Omental fat pad (tissue), 4 donors: Measurements from ENCODE around the gene FAM227B. TPM values are rescaled to one million over a fixed set of nuclear protein-coding genes. Genes with fewer than 3 reads are reported as not detected.

ENCODE experiments used
- ATAC-seq: fragments of 150-250 bp; one replicate; pipeline ENCODE4 v1.9.1; 2016; ENCODE audit warnings: mild to moderate bottlenecking, moderate library complexity; ENCODE audit not compliant: low FRiP score
- DNase-seq: peaks from one replicate; pipeline ENCODE4 v3.0.0-alpha.2; 2019; ENCODE audit warnings: low spot score
- CTCF ChIP-seq, 3 donors: fragments of 450-650 bp; IDR thresholded peaks; one replicate each; pipeline ENCODE4 v1.5.1; 2016 to 2017; ENCODE audit warnings: antibody characterized with exemption in 3 of 3, mild to moderate bottlenecking in 3 of 3, moderate library complexity in 2 of 3
- total RNA-seq, 4 donors: library from RNA; depleted of rRNA; stranded (reverse); fragments of >200 nt; gene quantifications; one replicate each; pipeline ENCODE4 v1.1.0, GENCODE V29; 2016

The FAM227B gene
- total RNA-seq, 4 donors from 2014 or later, result 0.75 to 3.7 TPM; not detected in 2

- no peak for TF ChIP-seq CTCF (IDR thresholded peaks at IDR 0.05)
- DNase-seq (no peak), ATAC-seq (peak; percentile 62)
Observed at GRCh38 chr15:49428409-49429095, 192.1 kb downstream of the FAM227B start.

GRCh38 chr15:49427372-49427771 lies 193.2 kb downstream of the FAM227B start:
- TF ChIP-seq CTCF (IDR thresholded peaks at IDR 0.05), result no peak
- DNase-seq, result no peak
- ATAC-seq, result no peak

DNA sequence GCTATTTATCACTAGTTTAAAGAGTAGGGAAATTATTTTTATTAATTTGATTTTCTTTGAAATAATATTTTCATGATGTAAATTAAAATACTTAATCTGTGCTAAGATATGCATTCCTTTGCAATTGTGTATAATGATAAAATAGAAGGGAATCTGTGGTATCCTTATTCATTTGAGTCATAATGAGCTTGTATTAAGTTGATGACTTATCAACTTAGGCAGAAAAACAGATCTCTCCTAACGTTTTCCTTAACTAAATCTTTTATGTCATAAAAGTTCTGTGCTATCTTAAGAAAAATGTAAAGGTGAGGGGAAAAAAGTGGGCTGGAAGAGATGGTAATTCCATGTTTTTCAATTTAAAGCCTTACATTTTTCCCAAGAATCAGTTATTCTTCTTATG lies 195.7 kb downstream of the FAM227B start:
- ATAC-seq, result no peak
- TF ChIP-seq CTCF (IDR thresholded peaks at IDR 0.05), result no peak
- no peak for DNase-seq

DNA sequence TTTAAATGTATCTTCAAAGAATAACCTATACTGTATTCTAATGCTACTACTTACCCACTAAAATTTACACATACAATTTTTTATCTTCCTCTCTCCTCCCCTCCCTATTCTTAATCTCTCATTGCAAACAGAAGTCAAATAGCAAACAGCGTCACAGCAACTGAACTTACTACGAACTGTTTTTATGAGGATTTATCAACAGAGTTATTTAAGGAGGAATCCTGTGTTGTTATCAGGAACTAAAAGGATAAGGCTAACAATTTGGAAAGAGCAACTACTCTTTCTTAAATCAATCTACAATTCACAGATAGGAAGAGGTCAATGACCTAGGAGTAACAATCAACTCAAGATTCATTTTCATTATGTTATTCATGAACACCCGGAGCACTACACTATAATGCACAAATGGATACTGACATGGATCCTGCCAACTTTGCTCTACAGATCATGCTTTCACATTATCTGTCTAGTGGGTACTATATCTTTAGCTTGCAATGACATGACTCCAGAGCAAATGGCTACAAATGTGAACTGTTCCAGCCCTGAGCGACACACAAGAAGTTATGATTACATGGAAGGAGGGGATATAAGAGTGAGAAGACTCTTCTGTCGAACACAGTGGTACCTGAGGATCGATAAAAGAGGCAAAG lies 196.6 kb downstream of the FAM227B start:
- TF ChIP-seq CTCF (IDR thresholded peaks at IDR 0.05), result no peak
- ATAC-seq (no peak), DNase-seq (no peak)

- DNase-seq (no peak), ATAC-seq (peak; percentile 57)
- TF ChIP-seq CTCF (IDR thresholded peaks at IDR 0.05), result no peak
Observed at GRCh38 chr15:49423021-49423420, 197.6 kb downstream of the FAM227B start, which contains the start of gene FGF7. Gene FGF7 (plus strand): TSS chr15:49423242. CDS start chr15:49424298, 1,056 bp downstream.

DNA sequence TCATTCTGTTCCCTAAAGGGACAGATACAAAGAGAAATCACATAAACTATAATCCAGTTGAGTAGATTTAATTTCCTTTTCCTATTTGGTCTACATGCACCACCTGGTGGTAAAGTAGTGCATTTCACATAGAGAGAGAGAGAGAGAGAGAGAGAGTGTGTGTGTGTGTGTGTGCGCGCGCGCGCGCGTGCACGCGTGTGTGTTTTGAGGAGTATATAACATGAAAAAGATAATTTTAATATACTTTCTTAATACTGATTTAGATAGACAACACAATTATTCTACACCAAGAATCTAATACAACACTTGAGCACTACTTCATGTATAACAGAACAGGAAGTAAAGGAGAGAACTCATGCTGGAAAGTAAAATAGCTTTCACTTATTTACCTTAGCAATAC lies 198.6 kb downstream of the FAM227B start:
- ATAC-seq (no peak), DNase-seq (no peak)

More for the DNA sequence above, 198.6 kb downstream of the FAM227B start:
- peak in 2 of 3 donors; percentile 22 to 81 for TF ChIP-seq CTCF (IDR thresholded peaks at IDR 0.05)
